ENCODE results near the gene VN1R5.
"Not testable (repeated sequence)": the region's sequence is repeated elsewhere in the genome, so short reads cannot be mapped to it uniquely, and the experiment has no call there.

VN1R5 gene

GRCh38 chr1:247287460-247287859, 31.6 kb downstream of the VN1R5 start:
- Histone ChIP-seq H3K4me3 (no peak overlapping the region), H3K36me3 (replicated peaks) (no peaks in the 10 kb centered on the region), H3K27me3 (ENCODE audit: low read depth) (no peaks in the 10 kb centered on the region), H3K4me1 (no peaks in the 10 kb centered on the region), H3K9me3 (no peaks in the 10 kb centered on the region)
- in situ Hi-C loops (cut with MboI; ENCODE audit: low sequenced_read_pairs), result no loop called here
- DNase-seq (ENCODE audit: low spot score in 2 of 2), result no peak

- no peak overlapping the region for H3K4me3 ChIP-seq
- in situ Hi-C loops (cut with MboI; ENCODE audit: low sequenced_read_pairs), result no loop called here
- no peaks in the 10 kb centered on the region for H3K4me1 ChIP-seq
- no peaks in the 10 kb centered on the region for H3K27me3 ChIP-seq (ENCODE audit: low read depth)
- DNase-seq (ENCODE audit: low spot score in 2 of 2), result no peak
- no peaks in the 10 kb centered on the region for H3K36me3 ChIP-seq (replicated peaks)
- no peaks in the 10 kb centered on the region for H3K9me3 ChIP-seq
Measured at GRCh38 chr1:247288341-247288740, 32.5 kb downstream of the VN1R5 start.

GRCh38 chr1:247289274-247289892, 33.5 kb downstream of the VN1R5 start:
- H3K4me1 ChIP-seq; H3K27me3 ChIP-seq (ENCODE audit: low read depth); H3K4me3 ChIP-seq; H3K36me3 ChIP-seq (replicated peaks); DNase-seq (ENCODE audit: low spot score in 2 of 2); H3K9me3 ChIP-seq; in situ Hi-C loops (cut with MboI; ENCODE audit: low sequenced_read_pairs): not testable (repeated sequence)

- in situ Hi-C loops (cut with MboI; ENCODE audit: low sequenced_read_pairs), result no loop called here
- H3K36me3 ChIP-seq (replicated peaks), result no peaks in the 10 kb centered on the region
Measured at GRCh38 chr1:247290576-247290975, 34.7 kb downstream of the VN1R5 start.

GRCh38 chr1:247291161-247291560, 35.3 kb downstream of the VN1R5 start:
- no peaks in the 10 kb centered on the region for H3K27me3 ChIP-seq (ENCODE audit: low read depth)
- H3K4me1 ChIP-seq, result no peaks in the 10 kb centered on the region
- DNase-seq (ENCODE audit: low spot score in 2 of 2), result no peak
- in situ Hi-C loops (cut with MboI; ENCODE audit: low sequenced_read_pairs), result no loop called here
- no peak overlapping the region for H3K4me3 ChIP-seq
- no peaks in the 10 kb centered on the region for H3K9me3 ChIP-seq
- no peaks in the 10 kb centered on the region for H3K36me3 ChIP-seq (replicated peaks)

More at GRCh38 chr1:247290576-247290975, 34.7 kb downstream of the VN1R5 start:
- no peak for DNase-seq (ENCODE audit: low spot score in 2 of 2)
- Histone ChIP-seq H3K4me3 (no peak overlapping the region), H3K9me3 (no peaks in the 10 kb centered on the region), H3K4me1 (no peaks in the 10 kb centered on the region), H3K27me3 (ENCODE audit: low read depth) (no peaks in the 10 kb centered on the region)

- no peaks in the 10 kb centered on the region for H3K36me3 ChIP-seq (replicated peaks)
- in situ Hi-C loops (cut with MboI; ENCODE audit: low sequenced_read_pairs), result no loop called here
- no peak for DNase-seq (ENCODE audit: low spot score in 2 of 2)
- H3K4me3 ChIP-seq, result no peak overlapping the region
- H3K9me3 ChIP-seq, result no peaks in the 10 kb centered on the region
- no peaks in the 10 kb centered on the region for H3K4me1 ChIP-seq
- H3K27me3 ChIP-seq (ENCODE audit: low read depth), result no peaks in the 10 kb centered on the region
Measured at GRCh38 chr1:247291833-247292561, 36.1 kb downstream of the VN1R5 start.

GRCh38 chr1:247293047-247293446, 37.2 kb downstream of the VN1R5 start:
- Histone ChIP-seq H3K27me3 (ENCODE audit: low read depth) (no peaks in the 10 kb centered on the region), H3K4me3 (no peak overlapping the region), H3K36me3 (replicated peaks) (no peaks in the 10 kb centered on the region), H3K4me1 (no peaks in the 10 kb centered on the region), H3K9me3 (no peaks in the 10 kb centered on the region)
- no peak for DNase-seq (ENCODE audit: low spot score in 2 of 2)
- in situ Hi-C loops (cut with MboI; ENCODE audit: low sequenced_read_pairs), result no loop called here

GRCh38 chr1:247294282-247294681, 38.4 kb downstream of the VN1R5 start:
- Histone ChIP-seq H3K4me1 (no peaks in the 10 kb centered on the region), H3K9me3 (no peaks in the 10 kb centered on the region), H3K27me3 (ENCODE audit: low read depth) (no peaks in the 10 kb centered on the region), H3K4me3 (no peak overlapping the region), H3K36me3 (replicated peaks) (no peaks in the 10 kb centered on the region)
- no peak for DNase-seq (ENCODE audit: low spot score in 2 of 2)
- in situ Hi-C loops (cut with MboI; ENCODE audit: low sequenced_read_pairs), result no loop called here

- H3K4me1 ChIP-seq, result no peaks in the 10 kb centered on the region
- H3K9me3 ChIP-seq, result no peaks in the 10 kb centered on the region
- no peak for DNase-seq (ENCODE audit: low spot score in 2 of 2)
- 0 out of 2 replicates have a peak, but pooled peaks cover 5% of the 10 kb centered on the region for H3K36me3 ChIP-seq (replicated peaks)
- in situ Hi-C loops (cut with MboI; ENCODE audit: low sequenced_read_pairs), result no loop called here
- no peaks in the 10 kb centered on the region for H3K27me3 ChIP-seq (ENCODE audit: low read depth)
- no peak overlapping the region for H3K4me3 ChIP-seq
Measured at GRCh38 chr1:247295274-247295684, 39.4 kb downstream of the VN1R5 start.

GRCh38 chr1:247295746-247296145, 39.9 kb downstream of the VN1R5 start:
- Histone ChIP-seq H3K9me3 (no peaks in the 10 kb centered on the region), H3K4me1 (no peaks in the 10 kb centered on the region), H3K36me3 (replicated peaks) (0 out of 2 replicates have a peak, but pooled peaks cover 6% of the 10 kb centered on the region), H3K27me3 (ENCODE audit: low read depth) (no peaks in the 10 kb centered on the region), H3K4me3 (no peak overlapping the region)
- no peak for DNase-seq (ENCODE audit: low spot score in 2 of 2)
- in situ Hi-C loops (cut with MboI; ENCODE audit: low sequenced_read_pairs), result no loop called here

- H3K27me3 ChIP-seq (ENCODE audit: low read depth), result no peaks in the 10 kb centered on the region
- in situ Hi-C loops (cut with MboI; ENCODE audit: low sequenced_read_pairs), result no loop called here
- no peak for DNase-seq (ENCODE audit: low spot score in 2 of 2)
- H3K4me1 ChIP-seq, result no peaks in the 10 kb centered on the region
- peaks cover 9% of the 10 kb centered on the region for H3K36me3 ChIP-seq (replicated peaks)
- no peak overlapping the region for H3K4me3 ChIP-seq
- no peaks in the 10 kb centered on the region for H3K9me3 ChIP-seq
Measured at GRCh38 chr1:247296599-247297180, 40.8 kb downstream of the VN1R5 start.

- no peaks in the 10 kb centered on the region for H3K4me1 ChIP-seq
- no peaks in the 10 kb centered on the region for H3K9me3 ChIP-seq
- H3K36me3 ChIP-seq (replicated peaks), result peaks cover 17% of the 10 kb centered on the region
- in situ Hi-C loops (cut with MboI; ENCODE audit: low sequenced_read_pairs), result no loop called here
- no peaks in the 10 kb centered on the region for H3K27me3 ChIP-seq (ENCODE audit: low read depth)
- DNase-seq (ENCODE audit: low spot score in 2 of 2), result no peak
- H3K4me3 ChIP-seq, result no peak overlapping the region
Measured at GRCh38 chr1:247297263-247298123, 41.6 kb downstream of the VN1R5 start.

- no peak overlapping the region for H3K4me3 ChIP-seq
- H3K36me3 ChIP-seq (replicated peaks), result peaks cover 23% of the 10 kb centered on the region
- in situ Hi-C loops (cut with MboI; ENCODE audit: low sequenced_read_pairs), result no loop called here
- H3K4me1 ChIP-seq, result no peaks in the 10 kb centered on the region
- DNase-seq (ENCODE audit: low spot score in 2 of 2), result no peak
- H3K9me3 ChIP-seq, result no peaks in the 10 kb centered on the region
- H3K27me3 ChIP-seq (ENCODE audit: low read depth), result no peaks in the 10 kb centered on the region
Measured at GRCh38 chr1:247298124-247298481, 42.2 kb downstream of the VN1R5 start.

- H3K9me3 ChIP-seq, result no peaks in the 10 kb centered on the region
- H3K27me3 ChIP-seq (ENCODE audit: low read depth), result no peaks in the 10 kb centered on the region
- DNase-seq (ENCODE audit: low spot score in 2 of 2), result no peak
- no peak overlapping the region for H3K4me3 ChIP-seq
- in situ Hi-C loops (cut with MboI; ENCODE audit: low sequenced_read_pairs), result no loop called here
- H3K4me1 ChIP-seq, result no peaks in the 10 kb centered on the region
- peaks cover 29% of the 10 kb centered on the region for H3K36me3 ChIP-seq (replicated peaks)
Measured at GRCh38 chr1:247298701-247299100, 42.8 kb downstream of the VN1R5 start.
